Ovary (tissue), 9 donors: Measurements from ENCODE around the gene LMO1. TPM values are rescaled to one million over a fixed set of nuclear protein-coding genes. Genes with fewer than 3 reads are reported as not detected.

ENCODE experiments used
- DNase-seq, 5 donors: peaks; one replicate each; pipeline ENCODE4 v3.0.0-alpha.2; 2019 to 2020
- H3K27ac ChIP-seq, 2 donors: fragments of 200-600 bp; one replicate each; pipeline versions ENCODE4 v1.5.1 to v1.8.0; 2019 to 2022
- H3K27me3 ChIP-seq: fragments of 200-600 bp; one replicate; pipeline ENCODE4 v1.8.0; 2022
- H3K36me3 ChIP-seq: fragments of 200-600 bp; sonication (generic); one replicate; pipeline ENCODE4 v1.5.1; 2019
- H3K4me1 ChIP-seq: one replicate; pipeline ENCODE4 v1.8.1; 2013; ENCODE audit warnings: mild to moderate bottlenecking, moderate library complexity; ENCODE audit not compliant: insufficient read depth
- H3K4me3 ChIP-seq: fragments of 200-600 bp; sonication (generic); one replicate; pipeline ENCODE4 v1.5.1; 2017
- H3K9me3 ChIP-seq, 2 donors: fragments of 200-600 bp in 1 of 2; sonication (generic) in 1 of 2; one replicate each; pipeline versions ENCODE4 v1.5.1 to v1.8.1; 2013 to 2019; ENCODE audit warnings: mild to moderate bottlenecking in 1 of 2, moderate library complexity in 1 of 2
- EP300 ChIP-seq: sonication (generic); formaldehyde crosslinking; IDR thresholded peaks from one replicate; pipeline ENCODE4 v1.6.1; 2017; ENCODE audit warnings: antibody characterized with exemption
- POLR2A ChIP-seq: fragments of 450-650 bp; IDR thresholded peaks from one replicate; pipeline ENCODE4 v1.6.1; 2017; ENCODE audit warnings: antibody characterized with exemption, mild to moderate bottlenecking, moderate library complexity
- WGBS, 3 donors: extraction: QIAGEN DNeasy Blood & Tissue Kit in 1 of 3; methylation state at CpG; one replicate each; pipeline versions ENCODE4 v1.1.5 to v1.1.7; 2013 to 2017; 5-methylcytosine and 5-hydroxymethylcytosine counted together
- intact Hi-C, 4 donors: fragments of 100-400 bp; cut with DNase I; formaldehyde crosslinking; loops; one replicate each; pipeline versions ENCODE4 v1.11.0 to v1.15.1; 2022 to 2023
- polyA plus RNA-seq, 2 donors: library from polyadenylated mRNA; stranded (reverse); fragments of 200-250 nt in 1 of 2; fragments of 350-450 nt in 1 of 2; fragmentation: Illumina TruSeq in 1 of 2; extraction: RNeasy Lipid Tissue Mini Kit (QIAGEN cat#74804) in 1 of 2; gene quantifications; one replicate each; pipeline ENCODE4 v1.2.3, GENCODE V29; 2013 to 2014
- total RNA-seq, 7 donors: library from RNA; depleted of rRNA in 2 of 7; stranded (reverse); fragments of >200 nt in 2 of 7; fragmentation: NEBNext Ultra II Directional in 3 of 7; extraction: Animal tissue kit (Norgen Biotek cat#: 25700) in 3 of 7; gene quantifications; one replicate each; pipeline versions ENCODE4 v1.1.0 to v1.2.4, GENCODE V29; 2016 to 2023
- TF ChIP-seq, protein P1 (sequence below), 3 donors: fragments of 450-650 bp in 2 of 3; fragments of 200-600 bp in 1 of 3; IDR thresholded peaks; one replicate each; pipeline versions ENCODE4 v1.5.1 to v1.8.0; 2016 to 2022; ENCODE audit warnings: antibody characterized with exemption in 3 of 3, mild to moderate bottlenecking in 1 of 3
- donor health status: DM: no; HTN: no; CAD: no; lungs with moderate emphysema.
- donor health status: DM: no; HTN: no; CAD: no.
- donor health status: Bipolar disorder and iron deficiency.
- donor health status: DM: yes; HTN: yes; CAD: no.
- donor health status: DM: no; HTN: no; CAD: no.
- donor health status: DM: yes; HTN: yes; CAD: no.

LMO1 gene
- total and polyA plus RNA-seq, 9 donors = 0.18 to 0.55 (median 0.32) TPM; not detected in 6

DNA sequence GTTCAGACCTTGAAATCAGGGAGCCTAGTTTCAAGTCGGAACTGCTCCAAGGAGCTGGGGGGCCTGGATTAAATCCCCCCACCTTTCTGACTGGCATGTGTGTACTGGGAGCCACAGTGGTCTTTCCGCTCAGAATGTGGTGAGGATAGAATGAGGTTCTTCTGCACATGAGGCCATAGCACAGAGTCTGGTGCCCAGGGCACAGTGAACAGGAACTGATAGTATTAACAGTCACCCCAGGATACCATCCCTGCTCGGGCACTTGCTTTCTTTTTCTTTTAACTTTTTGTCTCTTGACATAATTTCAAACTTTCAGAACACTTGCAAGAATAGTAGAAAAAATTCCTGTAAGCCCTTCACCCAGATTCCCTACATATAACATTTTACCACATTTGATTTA, 28.8 kb downstream of the LMO1 start:
- no peaks in the 10 kb centered on the region for H3K36me3 ChIP-seq
- H3K27ac ChIP-seq = no peak overlapping the region
- 71 to 81% (median 80%) methylated on average over 3 of the region's 3 CpGs for WGBS, 3 donors
- no peaks in the 10 kb centered on the region for H3K27me3 ChIP-seq
- H3K4me3 ChIP-seq = no peak overlapping the region
- intact Hi-C loops = no loop called here
- no peak for TF ChIP-seq EP300
- H3K4me1 ChIP-seq = no peaks in the 10 kb centered on the region
- DNase-seq = no peak
- H3K9me3 ChIP-seq = no peaks in the 10 kb centered on the region

DNA sequence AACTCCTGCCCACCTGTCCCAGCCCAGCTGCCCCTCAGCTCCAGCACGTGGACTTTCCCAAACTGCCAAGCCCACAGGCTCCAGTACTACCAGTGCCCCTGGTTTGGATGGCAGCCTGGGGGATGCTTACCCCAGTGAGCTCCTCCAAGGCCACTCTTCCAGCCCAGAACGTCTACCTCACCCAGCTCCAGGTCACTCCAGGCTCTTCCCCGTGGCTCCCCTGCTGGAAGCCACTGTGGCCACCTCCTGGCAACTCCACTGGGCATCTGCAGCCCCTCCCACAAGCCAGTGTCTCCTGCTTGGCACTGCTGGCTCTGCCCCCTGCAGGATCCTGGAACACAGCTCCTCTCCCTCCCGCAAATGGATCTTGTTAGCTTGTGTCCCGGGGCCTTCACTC, 29.3 kb downstream of the LMO1 start:
- Histone ChIP-seq H3K36me3 (no peaks in the 10 kb centered on the region), H3K27me3 (no peaks in the 10 kb centered on the region), H3K4me1 (no peaks in the 10 kb centered on the region), H3K4me3 (no peak overlapping the region), H3K27ac (no peak overlapping the region), H3K9me3 (no peaks in the 10 kb centered on the region)
- 66 to 70% (median 67%) methylated on average over 5 of the region's 5 CpGs for WGBS, 3 donors
- no peak for DNase-seq
- TF ChIP-seq POLR2A = no peak
- TF ChIP-seq, protein P1, sequence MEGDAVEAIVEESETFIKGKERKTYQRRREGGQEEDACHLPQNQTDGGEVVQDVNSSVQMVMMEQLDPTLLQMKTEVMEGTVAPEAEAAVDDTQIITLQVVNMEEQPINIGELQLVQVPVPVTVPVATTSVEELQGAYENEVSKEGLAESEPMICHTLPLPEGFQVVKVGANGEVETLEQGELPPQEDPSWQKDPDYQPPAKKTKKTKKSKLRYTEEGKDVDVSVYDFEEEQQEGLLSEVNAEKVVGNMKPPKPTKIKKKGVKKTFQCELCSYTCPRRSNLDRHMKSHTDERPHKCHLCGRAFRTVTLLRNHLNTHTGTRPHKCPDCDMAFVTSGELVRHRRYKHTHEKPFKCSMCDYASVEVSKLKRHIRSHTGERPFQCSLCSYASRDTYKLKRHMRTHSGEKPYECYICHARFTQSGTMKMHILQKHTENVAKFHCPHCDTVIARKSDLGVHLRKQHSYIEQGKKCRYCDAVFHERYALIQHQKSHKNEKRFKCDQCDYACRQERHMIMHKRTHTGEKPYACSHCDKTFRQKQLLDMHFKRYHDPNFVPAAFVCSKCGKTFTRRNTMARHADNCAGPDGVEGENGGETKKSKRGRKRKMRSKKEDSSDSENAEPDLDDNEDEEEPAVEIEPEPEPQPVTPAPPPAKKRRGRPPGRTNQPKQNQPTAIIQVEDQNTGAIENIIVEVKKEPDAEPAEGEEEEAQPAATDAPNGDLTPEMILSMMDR (IDR thresholded peaks at IDR 0.05) = no peak
- intact Hi-C loops = no loop called here

DNA sequence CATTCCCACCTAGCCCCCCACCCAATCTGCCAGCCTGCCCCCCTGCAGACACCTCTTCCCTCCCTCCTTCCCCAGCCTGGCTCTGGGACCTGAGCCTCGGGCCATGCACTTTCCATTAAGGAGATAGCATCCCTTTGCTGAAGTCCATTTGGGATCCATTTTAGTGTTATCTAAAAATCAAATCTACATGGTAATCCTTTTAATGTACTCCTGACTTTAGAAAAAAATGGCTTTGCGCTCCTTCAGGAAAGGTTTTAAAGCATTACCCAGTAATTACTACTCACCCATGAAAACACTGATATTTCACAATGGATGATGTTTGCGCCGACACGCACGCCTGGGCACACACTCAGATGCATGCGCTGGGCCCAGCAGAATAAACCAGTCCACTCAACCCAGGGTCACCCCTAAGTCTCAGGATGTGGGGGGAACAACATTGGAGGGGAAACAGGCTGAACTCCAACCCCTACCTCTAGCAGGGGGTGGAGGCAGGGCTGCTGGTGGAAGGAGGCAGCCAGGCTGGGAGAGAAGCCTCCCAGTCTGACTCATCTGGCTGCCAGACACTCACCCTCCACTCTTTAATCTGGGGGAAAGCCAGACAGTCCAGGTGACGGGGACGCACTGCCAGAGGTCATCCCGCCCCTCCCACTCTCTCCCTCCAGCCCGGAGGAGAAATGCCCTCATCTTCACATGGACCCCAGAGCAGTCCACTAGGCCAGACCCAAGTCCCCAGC, 29.8 kb downstream of the LMO1 start:
- 67 to 73% (median 71%) methylated on average over 11 of the region's 11 CpGs for WGBS, 3 donors
- no peaks in the 10 kb centered on the region for H3K36me3 ChIP-seq
- intact Hi-C loops = no loop called here
- no peaks in the 10 kb centered on the region for H3K27me3 ChIP-seq
- H3K9me3 ChIP-seq = no peaks in the 10 kb centered on the region
- H3K4me3 ChIP-seq = no peak overlapping the region
- no peaks in the 10 kb centered on the region for H3K4me1 ChIP-seq
- DNase-seq = no peak
- no peak overlapping the region for H3K27ac ChIP-seq
- TF ChIP-seq, protein P1 (IDR thresholded peaks at IDR 0.05) = no peak
- no peak for TF ChIP-seq POLR2A
- no peak for TF ChIP-seq EP300

GRCh38 chr11:8232849-8233606, 30.6 kb downstream of the LMO1 start:
- no peak for DNase-seq
- no peak for TF ChIP-seq EP300
- TF ChIP-seq, protein P1 (IDR thresholded peaks at IDR 0.05) = no peak
- no peak for TF ChIP-seq POLR2A
- Histone ChIP-seq H3K27me3 (no peaks in the 10 kb centered on the region), H3K27ac (no peak overlapping the region), H3K9me3 (no peaks in the 10 kb centered on the region), H3K4me1 (no peaks in the 10 kb centered on the region), H3K4me3 (no peak overlapping the region), H3K36me3 (no peaks in the 10 kb centered on the region)
- intact Hi-C loops = no loop called here
- WGBS, 3 donors = 71 to 79% (median 72%) methylated on average over 9 of the region's 9 CpGs

- no peak overlapping the region for H3K4me3 ChIP-seq
- TF ChIP-seq POLR2A (no peak), EP300 (no peak)
- TF ChIP-seq, protein P1 (IDR thresholded peaks at IDR 0.05) = no peak
- H3K9me3 ChIP-seq = no peaks in the 10 kb centered on the region
- no peaks in the 10 kb centered on the region for H3K4me1 ChIP-seq
- H3K27me3 ChIP-seq = no peaks in the 10 kb centered on the region
- H3K27ac ChIP-seq = no peak overlapping the region
- WGBS, 3 donors = 82 to 94% (median 87%) methylated on average over 5 of the region's 5 CpGs
- DNase-seq = no peak
- intact Hi-C loops = no loop called here
- no peaks in the 10 kb centered on the region for H3K36me3 ChIP-seq
Observed at GRCh38 chr11:8232414-8232813, 31.3 kb downstream of the LMO1 start.
